GM18508 (cell line): ENCODE data around the gene TTLL7.

Experiments used
- ATAC-seq: cut with Tn5 transposase; IDR thresholded peaks from one replicate; pipeline ENCODE4 v1.9.1; 2021; ENCODE audit warnings: moderate number of reproducible peaks; ENCODE audit not compliant: insufficient read depth, unreplicated experiment

Gene TTLL7

GRCh38 chr1:83834621-83835264 is 164.2 kb downstream of the TTLL7 start:
- ATAC-seq: no peak

- no peak for ATAC-seq
Observed at GRCh38 chr1:83832194-83832593, 166.7 kb downstream of the TTLL7 start.

GRCh38 chr1:83829106-83829505 is 169.8 kb downstream of the TTLL7 start:
- ATAC-seq: no peak

- ATAC-seq: no peak
Observed at GRCh38 chr1:83828456-83828855, 170.5 kb downstream of the TTLL7 start.

DNA sequence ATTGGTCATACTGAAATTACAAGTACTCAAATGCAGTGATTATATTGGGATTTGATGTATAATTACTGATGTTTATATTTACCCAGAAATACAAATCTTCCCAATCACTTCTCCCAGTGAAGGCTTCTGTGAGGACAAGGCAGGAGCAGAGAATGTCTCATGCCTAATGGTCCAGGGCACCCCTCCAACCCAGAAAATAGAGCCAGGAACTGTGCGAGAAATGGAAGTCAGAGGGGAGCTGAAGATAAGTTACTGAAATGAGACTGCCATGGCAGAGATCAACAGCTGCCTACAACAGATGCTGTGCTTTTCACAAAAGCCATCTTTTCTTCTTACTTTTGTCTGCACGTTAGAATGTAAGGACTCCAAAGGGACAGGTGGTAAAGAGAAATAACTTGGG is 171.2 kb downstream of the TTLL7 start:
- ATAC-seq: no peak

GRCh38 chr1:83822208-83822607 is 176.7 kb downstream of the TTLL7 start:
- ATAC-seq: no peak

DNA sequence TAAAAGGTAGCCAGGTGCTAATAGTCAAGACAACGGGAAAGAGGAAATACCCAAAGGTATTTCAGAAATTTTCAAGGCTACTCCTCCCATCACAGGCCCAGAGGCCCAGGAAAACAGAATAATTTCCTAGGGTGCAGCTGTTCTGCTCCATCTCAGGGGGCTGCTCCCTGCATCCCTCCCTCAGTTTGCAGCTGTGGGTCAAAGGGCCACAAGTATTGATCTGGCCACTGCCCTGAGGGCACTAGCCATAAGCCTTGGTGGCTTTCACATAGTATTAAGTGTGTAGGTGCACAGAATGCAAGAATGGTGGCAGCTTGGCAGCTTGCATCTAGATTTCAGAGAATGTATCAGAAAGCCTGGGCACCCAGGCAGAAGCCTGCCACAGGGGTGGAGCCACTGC is 179.5 kb downstream of the TTLL7 start:
- ATAC-seq: no peak

- ATAC-seq: no peak
Observed at GRCh38 chr1:83818916-83819315, 180.0 kb downstream of the TTLL7 start.

DNA sequence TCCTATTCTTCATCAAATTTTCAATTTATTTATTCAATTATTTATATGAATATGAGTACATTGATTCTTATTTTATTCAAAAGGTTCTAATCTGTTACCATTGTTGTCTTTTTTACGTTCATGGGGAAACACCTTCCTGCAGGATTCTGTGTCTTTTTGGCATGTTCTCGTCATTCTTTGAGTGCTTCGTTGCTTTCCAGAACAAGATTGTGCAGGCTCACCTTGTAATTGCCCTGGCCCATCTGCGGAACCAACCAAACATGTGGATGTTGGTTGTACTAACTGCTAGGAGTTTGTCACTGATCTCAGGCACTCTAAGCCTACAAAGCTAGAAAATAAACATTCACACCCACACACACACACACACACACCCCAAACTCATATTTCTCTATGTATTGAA is 182.1 kb downstream of the TTLL7 start:
- no peak for ATAC-seq

- ATAC-seq: no peak
Observed at GRCh38 chr1:83815330-83815729, 183.6 kb downstream of the TTLL7 start.
